Neural cell (in vitro differentiated cells): ENCODE results near the gene COG1. TPM values are rescaled to one million over a fixed set of nuclear protein-coding genes. Genes with fewer than 3 reads are reported as not detected.
A peak's percentile ranks its signal among the peaks of the same experiment; 100 is the strongest.

ENCODE experiments used
- H2AFZ ChIP-seq: fragments of 200-600, 300-800 bp; sonication (generic), shearing (Covaris generic); 2 replicates; pipeline ENCODE4 v1.6.0; 2014; ENCODE audit warnings: low read depth, mild to moderate bottlenecking, antibody characterized with exemption, low read length, moderate library complexity
- H3F3A ChIP-seq: fragments of 200-600 bp; shearing (Covaris generic); 2 replicates; pipeline ENCODE4 v1.6.1; 2016; ENCODE audit warnings: mild to moderate bottlenecking, moderate library complexity, mixed read lengths, antibody characterized with exemption, low read length; ENCODE audit not compliant: insufficient read depth, poor library complexity, severe bottlenecking
- H3K27ac ChIP-seq: fragments of 200-600, 300-800 bp; sonication (generic), shearing (Covaris generic); 2 replicates; pipeline ENCODE4 v1.5.1; 2014; ENCODE audit warnings: mild to moderate bottlenecking, low read length, moderate library complexity
- H3K27me3 ChIP-seq: fragments of 300-800, 200-600 bp; sonication (generic), shearing (Covaris generic); 2 replicates; pipeline ENCODE4 v1.6.0; 2014; ENCODE audit warnings: mild to moderate bottlenecking, low read depth, low read length, moderate library complexity; ENCODE audit not compliant: insufficient read depth
- H3K36me3 ChIP-seq: fragments of 300-800, 200-600 bp; sonication (generic), shearing (Covaris generic); 2 replicates; pipeline ENCODE4 v1.5.1; 2014; ENCODE audit warnings: mild to moderate bottlenecking, antibody characterized with exemption, low read length, moderate library complexity; ENCODE audit not compliant: insufficient read depth
- H3K4me2 ChIP-seq: fragments of 300-800, 200-600 bp; sonication (generic), shearing (Covaris generic); 2 replicates; pipeline ENCODE4 v1.6.0; 2014; ENCODE audit warnings: mild to moderate bottlenecking, low read length
- H3K4me3 ChIP-seq: fragments of 300-800, 200-600 bp; sonication (generic), shearing (Covaris generic); 2 replicates; pipeline ENCODE4 v1.5.1; 2014; ENCODE audit warnings: mild to moderate bottlenecking, low read length, moderate library complexity
- H3K79me2 ChIP-seq: fragments of 200-600 bp; shearing (Covaris generic); replicated peaks from 2 replicates; pipeline ENCODE4 v1.6.0; 2014; ENCODE audit warnings: mild to moderate bottlenecking, low read length, moderate library complexity; ENCODE audit not compliant: insufficient read depth
- H3K9ac ChIP-seq: fragments of 300-800, 200-600 bp; sonication (generic), shearing (Covaris generic); 2 replicates; pipeline ENCODE4 v1.6.1; 2016; ENCODE audit warnings: mild to moderate bottlenecking, low read length, mixed read lengths
- H3K9me2 ChIP-seq: fragments of 200-600 bp; shearing (Covaris generic); 2 replicates; pipeline ENCODE4 v1.6.1; 2016; ENCODE audit warnings: mild to moderate bottlenecking, low read length, mixed read lengths; ENCODE audit not compliant: insufficient read depth
- H3K9me3 ChIP-seq: fragments of 200-600, 300-800 bp; sonication (generic), shearing (Covaris generic); 2 replicates; pipeline ENCODE4 v1.6.1; 2016; ENCODE audit warnings: mild to moderate bottlenecking, mixed run types, low read length, moderate library complexity, mixed read lengths
- H4K20me1 ChIP-seq: fragments of 200-600 bp; shearing (Covaris generic); 2 replicates; pipeline ENCODE4 v1.6.1; 2016; ENCODE audit warnings: mild to moderate bottlenecking, mixed run types; ENCODE audit not compliant: insufficient read depth
- EP300 ChIP-seq: fragments of 450-650 bp; conservative IDR thresholded peaks from 2 replicates; pipeline ENCODE4 v1.6.1; 2014; ENCODE audit warnings: antibody characterized with exemption, mild to moderate bottlenecking, moderate library complexity; ENCODE audit not compliant: poor library complexity, severe bottlenecking
- EZH2 ChIP-seq: fragments of 200-600, 300-800 bp; shearing (Covaris generic), sonication (generic); IDR thresholded peaks from 2 replicates; pipeline ENCODE4 v1.6.1; 2014; ENCODE audit warnings: antibody characterized with exemption, low read length, borderline replicate concordance, mild to moderate bottlenecking; ENCODE audit not compliant: insufficient read depth, poor library complexity, severe bottlenecking
- MXI1 ChIP-seq: fragments of 450-650 bp; conservative IDR thresholded peaks from 2 replicates; pipeline ENCODE4 v1.6.1; 2014; ENCODE audit warnings: antibody characterized with exemption, mild to moderate bottlenecking; ENCODE audit not compliant: poor library complexity, severe bottlenecking
- POLR2AphosphoS5 ChIP-seq: IDR thresholded peaks from 2 replicates; pipeline ENCODE4 v1.6.1; 2012
- RAD21 ChIP-seq: fragments of 450-650 bp; conservative IDR thresholded peaks from 2 replicates; pipeline ENCODE4 v1.6.1; 2014; ENCODE audit warnings: antibody characterized with exemption, mild to moderate bottlenecking, moderate library complexity
- SMC3 ChIP-seq: fragments of 450-650 bp; conservative IDR thresholded peaks from 2 replicates; pipeline ENCODE4 v1.6.1; 2014; ENCODE audit warnings: antibody characterized with exemption, mild to moderate bottlenecking, moderate library complexity; ENCODE audit not compliant: poor library complexity
- TAF1 ChIP-seq: IDR thresholded peaks from 2 replicates; pipeline ENCODE4 v1.6.1; 2012; ENCODE audit warnings: low read depth
- polyA plus RNA-seq: library from polyadenylated mRNA; depleted of rRNA; stranded (reverse); fragments of >200 nt; gene quantifications from 2 replicates; pipeline ENCODE4 v1.2.3, GENCODE V29; 2014
- TF ChIP-seq, protein P1 (sequence below): IDR thresholded peaks from 2 replicates; pipeline ENCODE4 v1.6.1; 2012; ENCODE audit warnings: borderline replicate concordance
- TF ChIP-seq, protein P2 (sequence below): fragments of 450-650 bp; IDR thresholded peaks from 2 replicates; pipeline ENCODE4 v1.5.1; 2014; ENCODE audit warnings: antibody characterized with exemption, mild to moderate bottlenecking, moderate library complexity; ENCODE audit not compliant: poor library complexity, severe bottlenecking

COG1 gene
- polyA plus RNA-seq, 1 donor from 2014 or later: 23.5 TPM

DNA sequence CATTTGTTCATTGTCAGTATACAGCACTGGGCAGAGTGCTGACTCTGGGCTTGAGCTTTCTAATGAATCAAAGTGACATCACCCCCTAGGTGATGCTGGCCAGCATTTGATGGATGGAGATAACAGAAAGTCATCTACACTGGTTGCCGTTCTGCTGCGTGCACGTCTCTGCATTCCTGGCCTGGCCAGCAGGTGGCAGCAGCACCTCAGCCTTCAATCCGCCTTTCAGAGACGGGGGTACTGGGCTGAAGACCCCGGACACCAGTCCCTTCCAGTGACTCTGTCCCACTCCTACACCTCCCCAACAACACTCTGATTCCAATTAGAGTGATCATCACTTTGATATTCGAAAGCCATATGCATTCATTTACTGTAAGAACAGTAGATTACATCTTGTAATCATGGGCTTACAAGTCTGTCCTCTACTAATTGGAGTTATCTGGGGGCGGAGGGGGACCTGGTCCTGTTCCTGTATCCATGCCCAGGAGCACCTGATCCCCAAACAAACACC is 62.9 kb downstream of the COG1 start:
- no peaks in the 10 kb centered on the region for H3K36me3 ChIP-seq
- no peak overlapping the region for H3K9ac ChIP-seq
- no peaks in the 10 kb centered on the region for H4K20me1 ChIP-seq
- H2AFZ ChIP-seq: no peak overlapping the region
- no peaks in the 10 kb centered on the region for H3K27me3 ChIP-seq
- H3K79me2 ChIP-seq: no peaks in the 10 kb centered on the region
- no peak overlapping the region for H3K4me2 ChIP-seq
- H3K9me3 ChIP-seq: no peaks in the 10 kb centered on the region
- H3F3A ChIP-seq: no peaks in the 10 kb centered on the region
- H3K9me2 ChIP-seq: no peaks in the 10 kb centered on the region
- TF ChIP-seq RAD21 (peak; percentile 99), EP300 (no peak), POLR2AphosphoS5 (no peak), SMC3 (peak; percentile 99)
- TF ChIP-seq, protein P1, sequence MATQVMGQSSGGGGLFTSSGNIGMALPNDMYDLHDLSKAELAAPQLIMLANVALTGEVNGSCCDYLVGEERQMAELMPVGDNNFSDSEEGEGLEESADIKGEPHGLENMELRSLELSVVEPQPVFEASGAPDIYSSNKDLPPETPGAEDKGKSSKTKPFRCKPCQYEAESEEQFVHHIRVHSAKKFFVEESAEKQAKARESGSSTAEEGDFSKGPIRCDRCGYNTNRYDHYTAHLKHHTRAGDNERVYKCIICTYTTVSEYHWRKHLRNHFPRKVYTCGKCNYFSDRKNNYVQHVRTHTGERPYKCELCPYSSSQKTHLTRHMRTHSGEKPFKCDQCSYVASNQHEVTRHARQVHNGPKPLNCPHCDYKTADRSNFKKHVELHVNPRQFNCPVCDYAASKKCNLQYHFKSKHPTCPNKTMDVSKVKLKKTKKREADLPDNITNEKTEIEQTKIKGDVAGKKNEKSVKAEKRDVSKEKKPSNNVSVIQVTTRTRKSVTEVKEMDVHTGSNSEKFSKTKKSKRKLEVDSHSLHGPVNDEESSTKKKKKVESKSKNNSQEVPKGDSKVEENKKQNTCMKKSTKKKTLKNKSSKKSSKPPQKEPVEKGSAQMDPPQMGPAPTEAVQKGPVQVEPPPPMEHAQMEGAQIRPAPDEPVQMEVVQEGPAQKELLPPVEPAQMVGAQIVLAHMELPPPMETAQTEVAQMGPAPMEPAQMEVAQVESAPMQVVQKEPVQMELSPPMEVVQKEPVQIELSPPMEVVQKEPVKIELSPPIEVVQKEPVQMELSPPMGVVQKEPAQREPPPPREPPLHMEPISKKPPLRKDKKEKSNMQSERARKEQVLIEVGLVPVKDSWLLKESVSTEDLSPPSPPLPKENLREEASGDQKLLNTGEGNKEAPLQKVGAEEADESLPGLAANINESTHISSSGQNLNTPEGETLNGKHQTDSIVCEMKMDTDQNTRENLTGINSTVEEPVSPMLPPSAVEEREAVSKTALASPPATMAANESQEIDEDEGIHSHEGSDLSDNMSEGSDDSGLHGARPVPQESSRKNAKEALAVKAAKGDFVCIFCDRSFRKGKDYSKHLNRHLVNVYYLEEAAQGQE: no peak
- TF ChIP-seq, protein P2, sequence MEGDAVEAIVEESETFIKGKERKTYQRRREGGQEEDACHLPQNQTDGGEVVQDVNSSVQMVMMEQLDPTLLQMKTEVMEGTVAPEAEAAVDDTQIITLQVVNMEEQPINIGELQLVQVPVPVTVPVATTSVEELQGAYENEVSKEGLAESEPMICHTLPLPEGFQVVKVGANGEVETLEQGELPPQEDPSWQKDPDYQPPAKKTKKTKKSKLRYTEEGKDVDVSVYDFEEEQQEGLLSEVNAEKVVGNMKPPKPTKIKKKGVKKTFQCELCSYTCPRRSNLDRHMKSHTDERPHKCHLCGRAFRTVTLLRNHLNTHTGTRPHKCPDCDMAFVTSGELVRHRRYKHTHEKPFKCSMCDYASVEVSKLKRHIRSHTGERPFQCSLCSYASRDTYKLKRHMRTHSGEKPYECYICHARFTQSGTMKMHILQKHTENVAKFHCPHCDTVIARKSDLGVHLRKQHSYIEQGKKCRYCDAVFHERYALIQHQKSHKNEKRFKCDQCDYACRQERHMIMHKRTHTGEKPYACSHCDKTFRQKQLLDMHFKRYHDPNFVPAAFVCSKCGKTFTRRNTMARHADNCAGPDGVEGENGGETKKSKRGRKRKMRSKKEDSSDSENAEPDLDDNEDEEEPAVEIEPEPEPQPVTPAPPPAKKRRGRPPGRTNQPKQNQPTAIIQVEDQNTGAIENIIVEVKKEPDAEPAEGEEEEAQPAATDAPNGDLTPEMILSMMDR: peak; percentile 99
- H3K27ac ChIP-seq: no peak overlapping the region
- no peak overlapping the region for H3K4me3 ChIP-seq

DNA sequence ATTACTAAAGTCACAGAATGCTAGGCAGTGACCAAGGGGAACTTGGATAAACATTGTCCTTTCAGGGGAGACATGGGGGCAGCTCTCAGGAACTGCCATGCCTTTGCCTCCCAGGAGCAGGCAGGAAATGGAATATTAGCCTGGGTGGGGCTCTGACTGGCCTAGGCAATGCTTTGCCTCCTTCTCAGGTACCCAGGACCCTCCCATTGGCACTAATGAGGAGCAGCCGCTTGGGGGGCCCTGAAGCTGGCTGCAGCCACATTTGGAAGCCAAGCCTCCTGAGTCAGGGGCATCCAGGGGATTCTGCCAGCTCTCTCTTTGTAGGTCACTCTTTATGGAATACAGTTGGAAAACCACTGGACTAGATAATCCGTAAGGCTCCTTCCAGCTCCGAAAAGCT is 63.4 kb downstream of the COG1 start:
- Histone ChIP-seq H3F3A (no peaks in the 10 kb centered on the region), H2AFZ (no peak overlapping the region), H3K27ac (no peak overlapping the region), H3K4me3 (no peak overlapping the region), H3K4me2 (no peak overlapping the region), H3K79me2 (no peaks in the 10 kb centered on the region), H3K9me2 (no peaks in the 10 kb centered on the region), H3K9me3 (no peaks in the 10 kb centered on the region), H3K36me3 (no peaks in the 10 kb centered on the region), H4K20me1 (no peaks in the 10 kb centered on the region), H3K9ac (no peak overlapping the region), H3K27me3 (no peaks in the 10 kb centered on the region)
- TF ChIP-seq, protein P2: no peak
- no peak for TF ChIP-seq EP300
- TF ChIP-seq, protein P1: no peak
- TF ChIP-seq TAF1: no peak
- TF ChIP-seq SMC3: no peak
- no peak for TF ChIP-seq MXI1
- TF ChIP-seq EZH2: no peak
- no peak for TF ChIP-seq RAD21
- TF ChIP-seq POLR2AphosphoS5: no peak
